Mesenchymal stem cell (in vitro differentiated cells and primary cell): ENCODE data around the gene SMOC2.

Experiments
- DNase-seq: peaks from one replicate; pipeline ENCODE4 v3.0.0-alpha.2; 2013
- H2AFZ ChIP-seq: one replicate; pipeline ENCODE4 v1.6.1; 2013; ENCODE audit warnings: low read depth, mild to moderate bottlenecking, control low read depth, inconsistent platforms, low read length, moderate library complexity
- H2AK5ac ChIP-seq: 2 replicates; pipeline ENCODE4 v1.6.1; 2013; ENCODE audit warnings: low read length, moderate library complexity, mild to moderate bottlenecking, inconsistent platforms; ENCODE audit not compliant: severe bottlenecking
- H2BK120ac ChIP-seq: one replicate; pipeline ENCODE4 v1.6.1; 2013; ENCODE audit warnings: low read depth, mild to moderate bottlenecking, inconsistent platforms, low read length, moderate library complexity
- H2BK12ac ChIP-seq, 2 experiments: one replicate each; pipeline ENCODE4 v1.6.1; 2013; ENCODE audit warnings: inconsistent platforms in 2 of 2, low read length in 2 of 2, mild to moderate bottlenecking in 2 of 2, moderate library complexity in 2 of 2, control low read depth in 1 of 2
- H2BK15ac ChIP-seq: one replicate; pipeline ENCODE4 v1.6.1; 2013; ENCODE audit warnings: mild to moderate bottlenecking, low read depth, inconsistent platforms; ENCODE audit not compliant: poor library complexity, severe bottlenecking
- H2BK5ac ChIP-seq: 2 replicates; pipeline ENCODE4 v1.6.1; 2013; ENCODE audit warnings: low read depth, mild to moderate bottlenecking, low read length, control low read depth, inconsistent platforms; ENCODE audit not compliant: poor library complexity, severe bottlenecking
- H3K14ac ChIP-seq, 2 experiments: one replicate each; pipeline ENCODE4 v1.6.1; 2013; ENCODE audit warnings: inconsistent platforms in 2 of 2, low read length in 2 of 2, control low read depth in 1 of 2, mild to moderate bottlenecking in 1 of 2, moderate library complexity in 1 of 2
- H3K18ac ChIP-seq, 2 experiments: one replicate each; pipeline ENCODE4 v1.6.1; 2013; ENCODE audit warnings: inconsistent platforms in 2 of 2, low read length in 2 of 2, control low read depth in 1 of 2, low read depth in 1 of 2, mild to moderate bottlenecking in 1 of 2
- H3K23ac ChIP-seq, 2 experiments: one replicate each; pipeline ENCODE4 v1.6.1; 2013; ENCODE audit warnings: inconsistent platforms in 2 of 2, low read length in 2 of 2, mild to moderate bottlenecking in 2 of 2, moderate library complexity in 2 of 2, control low read depth in 1 of 2
- H3K27ac ChIP-seq: 2 replicates; pipeline ENCODE4 v1.5.1; 2013; ENCODE audit warnings: mild to moderate bottlenecking, moderate library complexity, low read length, control low read depth, inconsistent platforms; ENCODE audit not compliant: poor library complexity, severe bottlenecking
- H3K27me3 ChIP-seq, 2 experiments: 2 replicates each; pipeline versions ENCODE4 v1.6.1 to v1.7.0; 2013; ENCODE audit warnings: low read length in 2 of 2, mild to moderate bottlenecking in 2 of 2, moderate library complexity in 2 of 2, control low read depth in 1 of 2, inconsistent platforms in 1 of 2; ENCODE audit not compliant: control insufficient read depth in 1 of 2, insufficient read depth in 1 of 2
- H3K36me3 ChIP-seq, 2 experiments: 2 replicates each; pipeline versions ENCODE4 v1.6.1 to v1.7.0; 2013; ENCODE audit warnings: low read length in 2 of 2, control low read depth in 1 of 2, inconsistent platforms in 1 of 2, low read depth in 1 of 2, mild to moderate bottlenecking in 1 of 2; ENCODE audit not compliant: insufficient read depth in 2 of 2, control insufficient read depth in 1 of 2
- H3K4ac ChIP-seq, 2 experiments: one replicate each; pipeline ENCODE4 v1.6.1; 2013; ENCODE audit warnings: inconsistent platforms in 2 of 2, low read length in 2 of 2, mild to moderate bottlenecking in 2 of 2, moderate library complexity in 2 of 2, control low read depth in 1 of 2, low read depth in 1 of 2
- H3K4me1 ChIP-seq: 2 replicates; pipeline ENCODE4 v1.6.1; 2013; ENCODE audit warnings: low read depth, low read length, control low read depth; ENCODE audit not compliant: control insufficient read depth, insufficient read depth
- H3K4me2 ChIP-seq: 2 replicates; pipeline ENCODE4 v1.6.1; 2013; ENCODE audit warnings: low read length, mild to moderate bottlenecking, inconsistent platforms; ENCODE audit not compliant: poor library complexity, severe bottlenecking
- H3K4me3 ChIP-seq, 2 experiments: 2 replicates each; pipeline versions ENCODE4 v1.5.1 to v1.7.0; 2013; ENCODE audit warnings: low read length in 2 of 2, mild to moderate bottlenecking in 2 of 2, control low read depth in 1 of 2, low read depth in 1 of 2; ENCODE audit not compliant: insufficient read depth in 1 of 2
- H3K79me1 ChIP-seq: replicated peaks from 2 replicates; pipeline ENCODE4 v1.6.1; 2013; ENCODE audit warnings: mild to moderate bottlenecking, control low read depth, low read length, inconsistent platforms; ENCODE audit not compliant: poor library complexity, severe bottlenecking
- H3K9ac ChIP-seq: 2 replicates; pipeline ENCODE4 v1.7.0; 2013; ENCODE audit warnings: mild to moderate bottlenecking, low read length, moderate library complexity
- H3K9me3 ChIP-seq: 2 replicates; pipeline ENCODE4 v1.7.0; 2013; ENCODE audit warnings: mild to moderate bottlenecking, low read length; ENCODE audit not compliant: control insufficient read depth
- H4K8ac ChIP-seq: one replicate; pipeline ENCODE4 v1.6.1; 2013; ENCODE audit warnings: inconsistent platforms, mild to moderate bottlenecking, low read length, moderate library complexity
- H4K91ac ChIP-seq: one replicate; pipeline ENCODE4 v1.6.1; 2013; ENCODE audit warnings: mild to moderate bottlenecking, low read length, inconsistent platforms
- WGBS: methylation state at CpG from one replicate; pipeline ENCODE4 v1.1.7; 2013; ENCODE audit warnings: mixed read lengths; 5-methylcytosine and 5-hydroxymethylcytosine counted together

The SMOC2 gene

GRCh38 chr6:168643401-168643800 lies 202.4 kb downstream of the SMOC2 start:
- Histone ChIP-seq H3K4me2 (no peak overlapping the region), H3K9ac (no peak overlapping the region), H3K18ac (no peak overlapping the region), H3K23ac (no peak overlapping the region), H2AK5ac (no peak overlapping the region), H3K4me1 (peaks cover 10% of the 10 kb centered on the region), H2BK12ac (no peak overlapping the region), H2BK15ac (no peak overlapping the region), H3K14ac (peak overlapping the region in 1 of 2 experiments; percentile 13), H2BK5ac (no peak overlapping the region), H3K79me1 (no peaks in the 10 kb centered on the region), H3K27ac (no peak overlapping the region), H3K4ac (no peak overlapping the region), H2AFZ (no peak overlapping the region), H3K4me3 (no peak overlapping the region), H3K27me3 (peaks cover 0 to 28% of the 10 kb centered on the region in 2 experiments), H4K8ac (no peak overlapping the region), H3K36me3 (no peaks in the 10 kb centered on the region), H4K91ac (peak overlapping the region; percentile 11), H2BK120ac (no peak overlapping the region), H3K9me3 (no peaks in the 10 kb centered on the region)
- DNase-seq: no peak
- 93% methylated on average over 10 of the region's 10 CpGs for WGBS

DNA sequence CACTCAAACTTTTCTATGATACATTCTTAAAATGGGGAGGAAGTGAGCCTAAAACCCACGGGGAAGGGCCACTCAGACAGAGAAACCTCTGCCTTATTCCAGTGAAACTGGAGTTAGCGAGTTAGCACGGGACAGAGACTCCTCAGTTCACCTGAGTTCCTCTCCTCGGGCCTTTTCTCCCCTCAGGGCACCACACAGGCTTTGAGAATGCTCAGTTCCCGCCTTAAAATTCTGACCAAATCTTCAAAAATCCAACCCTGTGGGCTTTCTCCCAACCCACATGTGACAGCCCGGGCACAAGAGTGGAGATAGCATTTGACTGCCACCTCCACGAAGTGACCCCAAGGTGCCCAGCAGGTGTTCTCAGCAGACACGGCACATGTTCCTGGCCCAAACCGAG lies 204.3 kb downstream of the SMOC2 start:
- no peak for DNase-seq
- Histone ChIP-seq H2AK5ac (no peak overlapping the region), H2BK5ac (no peak overlapping the region), H2BK12ac (no peak overlapping the region), H3K9ac (no peak overlapping the region), H3K4me3 (no peak overlapping the region), H3K23ac (no peak overlapping the region), H4K91ac (no peak overlapping the region), H4K8ac (no peak overlapping the region), H3K9me3 (no peaks in the 10 kb centered on the region), H3K14ac (no peak overlapping the region), H2AFZ (no peak overlapping the region), H3K4me2 (no peak overlapping the region), H3K4ac (no peak overlapping the region), H3K36me3 (no peaks in the 10 kb centered on the region), H3K18ac (no peak overlapping the region), H2BK15ac (no peak overlapping the region), H3K27ac (no peak overlapping the region), H3K27me3 (peaks cover 13 to 41% of the 10 kb centered on the region in 2 experiments), H2BK120ac (no peak overlapping the region), H3K79me1 (no peaks in the 10 kb centered on the region), H3K4me1 (peaks cover 11% of the 10 kb centered on the region)
- 87% methylated on average over 9 of the region's 9 CpGs for WGBS

DNA sequence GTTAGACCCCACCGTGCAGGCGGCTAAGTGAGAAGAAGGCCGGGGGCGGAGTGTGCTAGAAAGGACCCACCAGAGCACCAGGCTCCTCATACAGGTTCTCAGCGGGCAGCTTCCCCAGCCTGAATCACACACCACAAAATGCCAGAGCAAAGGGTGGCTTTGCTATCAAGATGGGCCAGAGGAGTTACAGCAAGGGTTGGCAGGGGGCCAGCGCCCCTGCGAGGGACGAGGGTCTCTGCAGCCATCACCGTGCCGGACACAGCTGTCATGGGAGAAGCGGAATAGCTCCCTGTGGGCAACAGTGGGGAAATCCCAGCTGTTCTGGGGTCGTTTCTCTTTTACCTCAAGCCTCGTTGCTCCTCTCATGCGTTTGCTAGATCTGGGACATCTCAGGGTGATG lies 206.3 kb downstream of the SMOC2 start:
- H2BK120ac ChIP-seq: no peak overlapping the region
- 70% methylated on average over 14 of the region's 14 CpGs for WGBS

GRCh38 chr6:168648240-168649125 lies 207.5 kb downstream of the SMOC2 start:
- no peak overlapping the region for H2BK5ac ChIP-seq
- no peak overlapping the region for H4K8ac ChIP-seq
- no peak overlapping the region for H3K14ac ChIP-seq
- H2BK120ac ChIP-seq: no peak overlapping the region
- no peak overlapping the region for H3K4ac ChIP-seq
- peaks cover 8% of the 10 kb centered on the region for H3K4me1 ChIP-seq
- peak overlapping the region in 1 of 2 experiments; percentile 71 for H3K4me3 ChIP-seq
- H3K36me3 ChIP-seq: no peaks in the 10 kb centered on the region
- DNase-seq: no peak
- WGBS: 70% methylated on average over 29 of the region's 30 CpGs
- H4K91ac ChIP-seq: no peak overlapping the region
- no peaks in the 10 kb centered on the region for H3K9me3 ChIP-seq
- H3K9ac ChIP-seq: peak overlapping the region; percentile 27
- H2AFZ ChIP-seq: no peak overlapping the region
- H3K23ac ChIP-seq: no peak overlapping the region
- no peaks in the 10 kb centered on the region for H3K79me1 ChIP-seq
- no peak overlapping the region for H3K27ac ChIP-seq
- no peak overlapping the region for H2BK12ac ChIP-seq
- no peak overlapping the region for H3K18ac ChIP-seq
- peaks cover 18 to 45% of the 10 kb centered on the region in 2 experiments for H3K27me3 ChIP-seq
- H2BK15ac ChIP-seq: no peak overlapping the region
- no peak overlapping the region for H3K4me2 ChIP-seq
- no peak overlapping the region for H2AK5ac ChIP-seq

More for the DNA sequence above, 206.3 kb downstream of the SMOC2 start:
- Histone ChIP-seq H3K79me1 (no peaks in the 10 kb centered on the region), H3K27ac (no peak overlapping the region), H4K91ac (no peak overlapping the region), H3K18ac (no peak overlapping the region), H3K14ac (no peak overlapping the region), H3K9me3 (no peaks in the 10 kb centered on the region), H2BK5ac (no peak overlapping the region), H3K27me3 (peaks cover 18 to 45% of the 10 kb centered on the region in 2 experiments), H3K23ac (peak overlapping the region in 1 of 2 experiments; percentile 27), H3K4me3 (no peak overlapping the region), H2AK5ac (no peak overlapping the region), H2AFZ (no peak overlapping the region), H3K4me1 (peaks cover 8% of the 10 kb centered on the region), H3K4ac (no peak overlapping the region), H2BK15ac (no peak overlapping the region), H4K8ac (no peak overlapping the region), H3K9ac (no peak overlapping the region), H3K4me2 (no peak overlapping the region), H2BK12ac (no peak overlapping the region), H3K36me3 (no peaks in the 10 kb centered on the region)
- no peak for DNase-seq
